Measurements from ENCODE around the gene SVOP.

Gene SVOP

DNA sequence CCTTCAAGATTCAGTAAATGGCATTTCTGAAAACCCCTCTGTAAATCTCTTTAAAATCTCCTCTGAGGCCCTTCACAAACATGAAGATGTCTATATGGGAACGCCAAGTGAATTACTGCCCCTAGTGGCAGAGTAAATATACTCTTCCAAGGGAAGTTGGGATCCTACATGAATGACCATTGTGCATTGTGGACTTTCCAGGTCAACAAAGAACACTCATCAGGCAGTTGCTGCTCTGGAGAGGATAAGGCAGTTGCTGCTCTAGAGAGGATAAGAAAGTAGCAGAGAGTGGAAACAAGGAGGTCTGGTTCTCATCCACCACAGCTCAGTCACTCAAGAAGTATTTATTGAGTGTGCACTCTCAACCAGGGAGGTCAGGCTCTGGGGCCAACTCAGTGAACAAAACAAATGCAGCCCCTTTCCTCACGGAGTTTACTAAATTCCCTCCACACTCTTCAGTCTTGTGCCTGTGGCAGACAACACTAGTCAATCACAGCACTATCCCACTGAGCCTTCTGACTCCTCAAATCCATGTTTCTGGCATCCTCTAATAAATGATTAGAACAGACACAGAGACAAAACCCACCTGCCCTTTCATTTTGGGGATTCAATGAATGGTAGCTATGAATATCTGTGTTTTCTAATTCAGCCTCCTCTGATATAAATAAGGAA, 52.9 kb downstream of the SVOP start:
- Histone ChIP-seq H3K36me3 (ENCODE audit: control insufficient read depth, insufficient read depth, low read length) (no peaks in the 10 kb centered on the region), H3K9me3 (ENCODE audit: control insufficient read depth, insufficient read depth, low read length) (no peaks in the 10 kb centered on the region), H3K9ac (ENCODE audit: low read depth, low read length) (no peak overlapping the region), H3K4me1 (ENCODE audit: control insufficient read depth, insufficient read depth, low read length) (no peaks in the 10 kb centered on the region), H3K4me3 (ENCODE audit: low read depth, low read length) (no peak overlapping the region), H3K27me3 (ENCODE audit: control insufficient read depth, insufficient read depth, low read length) (no peaks in the 10 kb centered on the region)

DNA sequence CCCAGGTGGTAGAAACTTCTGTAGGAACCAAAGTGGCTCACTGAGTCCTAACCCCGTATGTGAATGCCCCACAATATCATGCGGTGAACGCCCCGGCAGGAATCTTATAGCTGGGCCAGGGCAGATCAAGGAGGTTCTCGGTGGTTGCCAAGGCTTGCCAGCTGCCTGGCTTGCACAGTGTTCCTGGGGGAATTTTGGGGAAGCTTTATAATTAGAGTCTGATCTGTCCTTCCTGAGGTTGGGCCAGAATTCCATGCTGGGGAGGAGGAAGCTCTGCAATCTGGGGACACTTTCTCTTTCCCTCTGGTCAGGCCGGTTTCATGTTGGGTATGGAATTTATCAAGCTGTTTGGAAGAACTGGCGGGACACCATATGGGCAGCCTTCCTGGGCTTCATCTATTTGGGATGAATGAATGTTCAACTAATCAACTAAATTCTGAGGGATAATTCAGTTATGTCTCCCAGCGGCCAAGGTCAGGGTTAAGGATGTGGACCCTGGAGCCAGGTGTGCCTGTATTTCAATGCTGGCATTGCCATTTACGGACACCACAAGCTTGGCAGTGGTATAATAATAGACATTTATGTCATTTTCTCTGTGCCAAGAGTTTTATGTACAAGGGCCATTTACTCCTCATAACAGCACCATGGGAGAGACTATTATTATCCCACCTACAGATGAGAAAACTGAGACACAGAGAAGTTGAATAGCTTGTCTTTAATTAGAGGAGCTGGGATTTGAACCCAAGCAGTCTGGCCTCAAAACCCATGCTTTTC, 54.3 kb downstream of the SVOP start:
- H3K4me1 ChIP-seq (ENCODE audit: control insufficient read depth, insufficient read depth, low read length), result no peaks in the 10 kb centered on the region
- no peak overlapping the region for H3K4me3 ChIP-seq (ENCODE audit: low read depth, low read length)
- no peaks in the 10 kb centered on the region for H3K27me3 ChIP-seq (ENCODE audit: control insufficient read depth, insufficient read depth, low read length)

DNA sequence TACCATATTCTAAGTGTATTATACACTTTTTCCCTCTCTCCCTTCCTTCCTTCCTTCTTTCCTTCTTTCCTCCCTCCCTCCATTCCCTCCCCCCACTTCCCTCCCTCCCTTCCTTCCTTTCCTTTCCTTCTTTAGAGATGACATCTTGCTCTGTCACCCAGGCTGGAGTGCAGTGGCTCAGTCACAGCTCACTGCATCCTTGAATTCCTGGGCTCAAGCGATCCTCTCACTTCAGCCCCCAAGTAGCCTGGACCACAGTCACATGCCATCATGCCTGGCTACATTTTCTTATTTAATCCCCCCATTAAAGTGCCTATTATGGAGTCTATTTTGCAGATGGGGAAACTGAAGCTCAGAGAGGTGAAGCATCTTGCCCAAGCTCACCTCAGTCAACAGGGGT, 55.0 kb downstream of the SVOP start:
- Histone ChIP-seq H3K4me1 (ENCODE audit: control insufficient read depth, insufficient read depth, low read length) (no peaks in the 10 kb centered on the region), H3K27me3 (ENCODE audit: control insufficient read depth, insufficient read depth, low read length) (no peaks in the 10 kb centered on the region), H3K36me3 (ENCODE audit: control insufficient read depth, insufficient read depth, low read length) (no peaks in the 10 kb centered on the region), H3K4me3 (ENCODE audit: low read depth, low read length) (no peak overlapping the region), H3K9ac (ENCODE audit: low read depth, low read length) (no peak overlapping the region), H3K9me3 (ENCODE audit: control insufficient read depth, insufficient read depth, low read length) (no peaks in the 10 kb centered on the region)

More for the DNA sequence above, 54.3 kb downstream of the SVOP start:
- Histone ChIP-seq H3K36me3 (ENCODE audit: control insufficient read depth, insufficient read depth, low read length) (no peaks in the 10 kb centered on the region), H3K9ac (ENCODE audit: low read depth, low read length) (no peak overlapping the region), H3K9me3 (ENCODE audit: control insufficient read depth, insufficient read depth, low read length) (no peaks in the 10 kb centered on the region)

DNA sequence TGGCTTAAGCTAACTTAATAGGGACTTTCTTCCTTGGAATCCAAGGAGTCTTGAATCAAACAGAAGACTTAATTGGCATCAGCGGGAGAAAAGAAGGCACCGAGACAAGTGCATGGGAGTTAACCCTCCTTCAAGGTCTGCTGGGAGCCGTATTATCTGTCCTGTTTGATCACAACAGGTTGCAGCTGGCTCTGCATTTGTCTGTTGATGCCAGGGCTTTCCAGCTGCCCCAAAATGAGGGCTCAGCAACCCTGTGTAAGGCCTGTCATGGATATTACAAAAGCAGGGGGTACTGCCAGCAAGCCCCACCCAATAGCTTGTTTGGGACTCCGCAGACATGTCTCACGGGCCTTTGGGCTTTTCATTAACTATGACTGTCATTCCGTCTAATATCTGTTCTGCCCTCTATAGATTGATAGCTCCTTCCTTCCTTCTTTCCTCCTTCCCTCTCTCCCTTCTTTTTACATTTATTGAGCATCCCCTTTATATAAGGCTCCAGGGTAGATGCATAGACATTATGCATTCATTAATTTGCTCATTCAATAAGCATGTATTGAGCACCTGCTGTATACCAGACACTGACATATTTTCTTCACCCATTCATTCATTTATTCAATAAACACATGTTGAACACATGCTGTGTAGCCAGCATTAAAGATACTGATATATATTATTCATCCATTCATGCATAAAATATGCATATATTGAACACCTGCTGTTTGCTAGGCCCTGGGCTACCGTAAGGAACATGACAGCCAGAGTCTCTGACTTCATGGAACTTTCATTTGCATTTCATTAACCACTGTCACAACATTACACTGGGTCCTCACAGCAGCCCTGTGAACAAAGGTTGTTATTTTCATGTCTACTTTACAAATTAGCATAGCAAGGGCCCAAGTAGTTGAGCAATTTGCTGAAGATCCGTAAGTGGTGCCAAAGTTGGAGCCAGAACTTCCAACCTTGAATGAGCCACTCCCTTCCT, 56.2 kb downstream of the SVOP start:
- H3K27me3 ChIP-seq (ENCODE audit: control insufficient read depth, insufficient read depth, low read length), result no peaks in the 10 kb centered on the region
- H3K4me1 ChIP-seq (ENCODE audit: control insufficient read depth, insufficient read depth, low read length), result no peaks in the 10 kb centered on the region
- H3K36me3 ChIP-seq (ENCODE audit: control insufficient read depth, insufficient read depth, low read length), result no peaks in the 10 kb centered on the region
- no peak overlapping the region for H3K4me3 ChIP-seq (ENCODE audit: low read depth, low read length)
- no peak overlapping the region for H3K9ac ChIP-seq (ENCODE audit: low read depth, low read length)
- no peaks in the 10 kb centered on the region for H3K9me3 ChIP-seq (ENCODE audit: control insufficient read depth, insufficient read depth, low read length)

DNA sequence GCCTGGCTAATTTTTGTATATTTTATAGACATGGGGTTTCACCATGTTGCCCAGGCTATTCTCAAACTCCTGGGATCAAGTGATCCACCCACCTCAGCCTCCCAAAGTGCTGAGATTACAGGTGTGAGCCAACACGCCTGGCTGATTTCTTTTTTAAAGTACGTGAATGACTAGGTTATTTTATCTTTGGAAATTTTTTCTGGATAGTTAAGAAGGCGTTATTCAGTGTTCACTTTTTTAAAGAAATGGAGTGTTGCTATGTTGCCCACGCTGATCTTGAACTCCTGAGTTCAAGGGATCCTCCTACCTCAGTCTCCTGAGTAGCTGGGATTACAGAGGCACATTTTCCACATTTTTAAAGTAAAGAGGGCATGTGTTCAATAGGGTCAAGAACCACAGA, 58.6 kb downstream of the SVOP start:
- no peaks in the 10 kb centered on the region for H3K36me3 ChIP-seq (ENCODE audit: control insufficient read depth, insufficient read depth, low read length)

DNA sequence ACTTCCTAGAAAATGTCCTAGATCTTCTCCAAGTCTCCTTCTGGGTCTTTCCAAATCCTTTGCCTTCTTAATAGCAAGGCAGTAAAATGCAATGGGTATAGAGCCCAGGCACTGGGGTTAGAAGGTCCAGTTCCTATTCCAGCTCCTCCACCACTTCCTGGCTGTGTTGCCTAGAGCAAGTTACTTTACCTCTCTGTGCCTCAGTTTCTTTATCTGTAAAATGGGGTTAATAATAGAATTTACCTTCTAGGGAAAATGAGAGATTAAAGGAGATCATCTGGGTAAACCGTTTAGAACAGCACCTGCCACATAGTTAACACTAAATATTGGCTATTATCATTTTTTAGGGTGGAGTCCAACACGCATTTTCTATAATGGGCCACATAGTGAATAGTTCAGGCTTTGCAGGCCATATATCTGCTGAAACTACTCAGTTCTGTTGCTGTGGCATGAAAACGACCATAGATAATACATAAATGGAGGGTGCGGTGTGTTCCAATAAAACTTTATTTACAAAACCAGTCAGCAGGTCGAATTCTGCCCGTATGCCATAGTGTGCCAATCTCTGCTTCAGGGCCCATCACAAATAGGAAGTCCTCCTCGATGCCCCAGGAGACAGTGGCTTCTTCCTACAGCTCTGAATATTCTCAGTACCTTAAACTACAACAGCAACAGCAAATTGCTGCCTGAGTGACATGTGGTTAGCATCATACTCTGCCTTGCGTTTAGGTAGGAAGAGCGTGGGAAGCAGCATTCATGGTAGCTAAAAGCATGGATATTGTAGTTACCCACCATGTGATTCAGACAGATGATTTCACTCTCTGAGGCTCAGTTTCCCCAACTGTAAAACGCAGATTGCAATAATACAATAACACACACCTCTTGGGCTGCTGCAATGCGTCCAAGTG, 60.9 kb downstream of the SVOP start:
- Histone ChIP-seq H3K27me3 (ENCODE audit: control insufficient read depth, insufficient read depth, low read length) (no peaks in the 10 kb centered on the region), H3K9ac (ENCODE audit: low read depth, low read length) (no peak overlapping the region), H3K4me1 (ENCODE audit: control insufficient read depth, insufficient read depth, low read length) (no peaks in the 10 kb centered on the region), H3K4me3 (ENCODE audit: low read depth, low read length) (no peak overlapping the region), H3K36me3 (ENCODE audit: control insufficient read depth, insufficient read depth, low read length) (no peaks in the 10 kb centered on the region), H3K9me3 (ENCODE audit: control insufficient read depth, insufficient read depth, low read length) (no peaks in the 10 kb centered on the region)

More for the DNA sequence above, 58.6 kb downstream of the SVOP start:
- H3K4me1 ChIP-seq (ENCODE audit: control insufficient read depth, insufficient read depth, low read length), result no peaks in the 10 kb centered on the region
- H3K4me3 ChIP-seq (ENCODE audit: low read depth, low read length), result no peak overlapping the region
- H3K27me3 ChIP-seq (ENCODE audit: control insufficient read depth, insufficient read depth, low read length), result no peaks in the 10 kb centered on the region
- no peaks in the 10 kb centered on the region for H3K9me3 ChIP-seq (ENCODE audit: control insufficient read depth, insufficient read depth, low read length)
- no peak overlapping the region for H3K9ac ChIP-seq (ENCODE audit: low read depth, low read length)

DNA sequence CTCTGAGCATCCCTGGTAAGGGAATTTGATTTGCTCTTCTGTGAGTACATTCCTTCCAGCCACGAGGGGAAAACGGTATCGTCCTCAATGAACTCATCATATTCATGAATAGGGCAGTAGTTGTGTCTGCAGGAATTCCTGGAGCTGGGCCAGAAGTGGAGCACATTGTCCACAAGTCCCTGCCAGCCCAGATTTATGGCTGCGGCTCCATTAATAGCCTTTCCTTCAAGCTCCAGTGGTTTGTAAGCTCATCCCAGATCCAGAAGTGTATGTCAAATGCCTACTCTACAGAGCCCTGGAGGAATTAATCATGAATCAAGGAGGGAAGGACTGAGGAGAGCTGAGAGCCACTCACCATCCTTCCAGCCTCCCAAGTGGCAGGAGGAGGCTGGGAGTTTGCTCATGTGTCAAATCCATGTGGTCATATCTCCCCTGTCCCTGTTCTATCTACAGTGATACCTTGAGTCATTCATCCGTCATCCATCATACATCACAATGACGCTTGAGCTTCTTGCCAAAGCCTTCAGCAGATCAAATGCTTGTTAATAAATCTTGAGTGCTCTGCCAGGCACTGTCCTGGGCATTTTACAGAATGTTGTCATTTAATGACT, 65.5 kb downstream of the SVOP start:
- Histone ChIP-seq H3K4me3 (ENCODE audit: low read depth, low read length) (no peak overlapping the region), H3K27me3 (ENCODE audit: control insufficient read depth, insufficient read depth, low read length) (no peaks in the 10 kb centered on the region), H3K36me3 (ENCODE audit: control insufficient read depth, insufficient read depth, low read length) (no peaks in the 10 kb centered on the region), H3K9me3 (ENCODE audit: control insufficient read depth, insufficient read depth, low read length) (no peaks in the 10 kb centered on the region), H3K4me1 (ENCODE audit: control insufficient read depth, insufficient read depth, low read length) (no peaks in the 10 kb centered on the region), H3K9ac (ENCODE audit: low read depth, low read length) (no peak overlapping the region)

DNA sequence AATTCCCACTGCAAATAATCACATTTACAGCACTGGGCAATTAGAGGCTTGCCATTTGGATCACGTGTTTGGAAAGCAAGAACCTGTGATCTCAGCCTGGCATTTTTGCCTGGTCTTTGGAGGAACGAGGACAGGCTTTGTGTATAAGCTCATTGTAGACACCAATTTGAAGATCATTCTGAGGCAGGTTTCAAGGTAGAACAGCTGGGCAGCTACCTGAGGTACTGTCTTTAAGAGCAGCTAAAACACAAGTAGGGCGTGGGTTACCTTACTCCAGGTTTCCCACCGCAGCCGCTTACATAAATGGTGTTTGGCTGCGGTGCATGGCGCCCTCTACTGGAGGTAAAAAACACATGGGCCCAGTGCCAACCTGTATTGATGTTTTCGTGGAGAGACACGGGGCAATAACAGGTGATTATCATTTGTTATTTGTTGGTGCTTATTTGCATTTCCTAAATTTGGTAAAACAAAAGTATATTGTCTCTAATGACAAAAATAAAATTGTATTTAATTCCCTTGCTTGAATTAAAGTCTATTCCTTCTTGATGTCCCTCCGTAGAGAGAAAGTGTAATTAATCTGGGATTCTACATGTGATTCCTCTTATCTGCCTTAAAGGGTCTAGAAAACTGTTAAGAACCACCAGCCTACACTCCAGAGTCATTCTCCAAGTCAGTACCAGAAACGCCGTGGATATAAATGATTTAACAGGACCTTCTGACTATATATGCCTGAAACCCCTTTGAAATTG, 69.7 kb downstream of the SVOP start:
- Histone ChIP-seq H3K27me3 (ENCODE audit: control insufficient read depth, insufficient read depth, low read length) (no peaks in the 10 kb centered on the region), H3K36me3 (ENCODE audit: control insufficient read depth, insufficient read depth, low read length) (no peaks in the 10 kb centered on the region), H3K9me3 (ENCODE audit: control insufficient read depth, insufficient read depth, low read length) (no peaks in the 10 kb centered on the region), H3K9ac (ENCODE audit: low read depth, low read length) (no peak overlapping the region), H3K4me3 (ENCODE audit: low read depth, low read length) (no peak overlapping the region), H3K4me1 (ENCODE audit: control insufficient read depth, insufficient read depth, low read length) (no peaks in the 10 kb centered on the region)

DNA sequence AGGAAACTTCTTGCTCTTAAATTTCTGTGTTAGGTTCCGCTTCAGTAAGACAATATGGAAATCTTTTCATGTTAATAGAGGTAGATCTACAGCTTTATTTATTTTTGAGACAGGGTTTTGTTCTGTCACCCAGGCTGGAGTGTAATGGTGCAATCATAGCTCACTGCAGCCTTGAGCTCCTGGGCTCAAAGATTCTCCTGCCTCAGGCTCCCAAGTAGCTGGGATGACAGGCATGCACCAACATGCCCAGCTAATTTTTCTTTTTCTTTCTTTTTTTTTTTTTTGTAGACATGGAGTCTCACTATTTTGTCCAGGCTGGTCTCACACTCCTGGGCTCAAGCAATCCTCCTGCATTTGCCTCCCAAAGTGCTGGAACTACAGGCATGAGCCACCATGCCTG, 70.9 kb downstream of the SVOP start:
- no peaks in the 10 kb centered on the region for H3K27me3 ChIP-seq (ENCODE audit: control insufficient read depth, insufficient read depth, low read length)
- H3K4me1 ChIP-seq (ENCODE audit: control insufficient read depth, insufficient read depth, low read length), result no peaks in the 10 kb centered on the region
- H3K4me3 ChIP-seq (ENCODE audit: low read depth, low read length), result no peak overlapping the region

DNA sequence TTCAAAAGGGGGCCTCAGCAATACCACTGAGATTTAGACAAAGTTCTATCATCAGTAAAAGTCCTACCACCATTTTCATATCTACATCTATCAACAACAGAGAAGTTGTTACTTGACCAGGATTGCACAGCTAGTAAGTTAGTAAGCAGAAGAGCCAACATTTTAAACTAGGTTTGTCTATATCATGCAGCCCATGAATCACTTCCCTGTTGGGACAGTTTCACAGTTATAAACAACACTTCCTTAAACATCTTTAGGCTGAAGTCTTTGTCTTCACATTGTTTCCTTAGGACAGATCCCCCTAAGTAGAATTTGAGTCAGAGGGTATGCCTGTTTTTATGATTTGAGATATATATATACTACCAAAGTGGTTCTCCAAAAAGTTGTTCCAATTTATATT, 72.5 kb downstream of the SVOP start:
- no peaks in the 10 kb centered on the region for H3K36me3 ChIP-seq (ENCODE audit: control insufficient read depth, insufficient read depth, low read length)
- no peak overlapping the region for H3K9ac ChIP-seq (ENCODE audit: low read depth, low read length)
- no peaks in the 10 kb centered on the region for H3K9me3 ChIP-seq (ENCODE audit: control insufficient read depth, insufficient read depth, low read length)
- H3K4me1 ChIP-seq (ENCODE audit: control insufficient read depth, insufficient read depth, low read length), result no peaks in the 10 kb centered on the region
- H3K4me3 ChIP-seq (ENCODE audit: low read depth, low read length), result no peak overlapping the region
- H3K27me3 ChIP-seq (ENCODE audit: control insufficient read depth, insufficient read depth, low read length), result no peaks in the 10 kb centered on the region

More for the DNA sequence above, 70.9 kb downstream of the SVOP start:
- H3K9me3 ChIP-seq (ENCODE audit: control insufficient read depth, insufficient read depth, low read length), result no peaks in the 10 kb centered on the region
- no peaks in the 10 kb centered on the region for H3K36me3 ChIP-seq (ENCODE audit: control insufficient read depth, insufficient read depth, low read length)
- H3K9ac ChIP-seq (ENCODE audit: low read depth, low read length), result no peak overlapping the region
